Activated CD8-positive, alpha-beta memory T cell treated with anti-CD3 and anti-CD28 coated beads, Interleukin-2, amount 50 U/mL, for 24 hours (primary cell): ENCODE results near the gene ERC1.
"Not testable (repeated sequence)": the region's sequence is repeated elsewhere in the genome, so short reads cannot be mapped to it uniquely, and the experiment has no call there.

Experiments
- DNase-seq: peaks from one replicate; pipeline ENCODE4 v3.0.0-alpha.2; 2020; ENCODE audit errors: extremely low read depth

Gene ERC1

DNA sequence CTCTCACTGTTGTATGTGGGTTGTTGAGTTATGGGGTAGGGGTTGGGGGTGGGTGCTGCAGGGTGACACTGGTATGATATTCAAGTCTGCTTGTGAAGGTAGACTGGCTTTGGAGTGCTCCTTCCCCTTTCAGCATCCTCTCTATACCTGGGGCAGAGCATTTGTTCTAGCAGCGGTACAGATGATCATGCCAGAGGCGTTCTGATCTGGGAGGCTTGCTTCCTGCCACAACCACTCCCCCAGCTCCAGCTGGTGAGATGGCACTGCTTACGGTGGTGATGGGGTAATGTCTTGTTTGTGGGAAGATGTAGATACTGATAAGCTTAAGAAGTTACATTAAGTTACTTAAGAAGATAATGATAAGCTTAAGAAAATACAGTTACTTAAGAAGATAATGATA is 131.8 kb downstream of the ERC1 start:
- no peak for DNase-seq

DNA sequence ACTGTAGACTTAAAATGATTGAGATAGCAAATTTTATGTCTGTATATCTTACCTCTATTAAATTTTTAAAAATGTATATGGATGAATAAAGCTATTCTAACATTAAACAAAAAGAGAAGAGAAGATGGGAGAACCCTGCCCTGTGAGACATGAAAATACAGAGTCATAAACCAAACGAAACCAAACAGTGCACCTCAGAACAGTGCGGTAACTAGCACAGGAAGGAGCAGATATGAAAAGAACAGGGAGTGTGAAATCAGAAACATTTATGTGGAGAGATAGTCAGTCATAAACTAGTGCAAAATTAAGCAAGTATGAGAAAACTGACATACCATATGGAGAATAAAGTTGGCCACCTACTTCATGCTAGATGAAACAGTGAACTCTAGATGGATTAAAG is 135.1 kb downstream of the ERC1 start:
- no peak for DNase-seq

DNA sequence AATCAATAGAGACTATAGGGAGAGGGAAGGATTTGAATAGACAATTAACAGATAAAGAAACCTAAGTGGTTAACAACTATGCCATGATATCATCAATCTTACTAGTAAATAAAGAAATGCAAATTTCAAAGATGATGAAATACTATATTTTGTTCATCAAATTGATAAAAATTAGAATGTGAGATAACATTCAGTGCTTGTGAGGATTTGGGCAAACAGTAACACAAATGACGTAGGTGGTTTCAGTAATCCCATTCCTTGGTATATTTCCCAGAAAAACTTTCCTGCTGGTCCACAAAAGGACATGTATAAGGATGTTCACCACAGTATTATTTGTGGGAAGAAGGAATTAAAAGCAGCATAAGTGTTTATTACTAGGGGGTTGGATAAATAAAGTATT is 136.0 kb downstream of the ERC1 start:
- no peak for DNase-seq

DNA sequence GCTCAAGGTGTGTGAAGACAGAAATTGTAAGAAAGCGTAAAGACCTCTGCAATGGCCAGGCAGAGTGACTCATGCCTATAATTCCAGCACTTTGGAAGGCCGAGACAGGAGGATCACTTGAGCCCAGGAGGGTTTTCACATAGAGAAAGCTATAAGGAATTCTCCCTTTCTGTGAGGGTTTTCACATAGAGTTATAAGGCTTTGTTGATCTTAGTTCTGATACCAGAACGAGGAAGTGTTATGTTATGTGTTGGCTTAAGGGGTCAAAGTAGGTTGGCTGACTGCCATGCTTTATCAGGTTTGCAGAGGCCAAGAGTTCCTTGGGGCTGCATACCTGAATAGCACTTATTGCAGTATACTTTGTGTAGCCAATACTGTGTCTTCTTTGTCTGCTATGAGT is 139.1 kb downstream of the ERC1 start:
- DNase-seq = no peak

DNA sequence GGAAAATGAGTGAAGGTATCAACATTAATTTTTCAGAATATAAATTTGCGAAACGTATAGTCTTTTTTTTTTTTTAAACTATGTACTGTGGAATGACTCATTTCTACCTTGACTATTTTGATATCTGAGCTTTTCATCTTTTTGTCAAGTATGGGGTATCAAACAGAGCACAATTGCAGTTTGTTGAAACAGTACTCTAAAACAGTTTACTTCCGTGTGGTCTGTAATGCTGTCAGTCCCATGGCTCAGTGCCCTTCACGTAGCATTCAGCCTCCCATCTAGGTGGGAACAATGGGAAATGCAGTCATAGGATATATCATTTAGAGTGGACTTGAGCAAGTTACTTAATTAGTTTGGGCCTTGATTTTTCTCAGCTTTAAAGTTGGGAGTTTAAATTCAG is 139.5 kb downstream of the ERC1 start:
- DNase-seq = no peak

DNA sequence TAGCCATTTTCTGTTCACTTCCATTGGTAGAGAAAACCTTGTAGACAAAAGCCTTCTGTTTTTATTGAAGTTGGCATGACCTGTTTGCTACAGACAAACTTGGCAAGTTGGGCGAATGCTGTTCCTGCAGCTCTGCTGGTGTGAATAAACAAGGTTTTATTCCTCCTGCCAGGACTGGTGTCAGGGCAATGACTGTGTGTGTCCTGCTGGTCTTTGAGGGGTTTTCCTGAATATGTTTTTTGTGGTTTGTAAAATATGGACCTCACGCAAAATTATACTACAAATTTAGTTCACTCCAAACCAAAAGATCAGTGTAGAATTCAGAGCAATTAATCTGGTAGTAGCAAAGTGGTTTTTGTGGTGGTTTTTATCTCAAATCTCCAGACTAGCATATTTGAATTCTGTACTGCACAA is 140.8 kb downstream of the ERC1 start:
- DNase-seq = no peak

DNA sequence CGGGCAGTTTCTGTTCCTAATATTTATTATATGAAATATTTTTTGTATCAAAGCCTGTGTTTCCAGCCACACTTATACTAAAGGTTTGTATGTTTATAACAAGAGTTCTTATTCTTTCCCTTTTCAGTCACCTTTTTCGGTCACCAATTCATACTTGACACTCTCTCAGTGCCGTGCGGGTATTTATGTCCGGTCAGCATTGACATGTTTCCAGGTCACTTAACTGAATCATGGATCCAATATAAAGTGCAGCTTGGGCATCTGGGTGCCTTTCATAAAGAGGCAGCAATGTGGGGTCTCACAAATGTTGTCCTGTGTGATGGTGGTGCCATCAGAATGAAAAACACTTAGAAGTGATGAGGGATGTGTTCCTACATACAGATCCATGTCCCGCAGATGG is 141.3 kb downstream of the ERC1 start:
- DNase-seq = no peak

DNA sequence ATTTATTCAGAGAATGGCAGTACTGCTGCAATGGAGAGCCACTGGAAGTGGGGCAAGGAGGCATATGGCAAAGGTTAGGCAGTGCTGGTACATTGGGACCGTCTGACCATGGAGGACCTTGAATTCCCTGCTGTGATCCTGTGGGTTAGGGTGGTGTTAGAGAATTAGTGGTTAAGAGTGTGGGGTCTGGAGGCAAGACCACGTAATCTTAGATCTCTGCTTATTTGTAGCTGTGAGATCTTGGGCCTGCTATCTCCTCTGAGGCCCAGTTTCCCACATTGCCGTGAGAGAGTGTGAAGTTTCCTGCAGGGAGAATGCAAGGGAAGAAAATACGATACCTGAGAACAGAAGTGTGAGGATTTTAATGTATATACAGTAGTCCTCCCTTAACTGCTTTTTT is 147.7 kb downstream of the ERC1 start:
- DNase-seq = no peak

DNA sequence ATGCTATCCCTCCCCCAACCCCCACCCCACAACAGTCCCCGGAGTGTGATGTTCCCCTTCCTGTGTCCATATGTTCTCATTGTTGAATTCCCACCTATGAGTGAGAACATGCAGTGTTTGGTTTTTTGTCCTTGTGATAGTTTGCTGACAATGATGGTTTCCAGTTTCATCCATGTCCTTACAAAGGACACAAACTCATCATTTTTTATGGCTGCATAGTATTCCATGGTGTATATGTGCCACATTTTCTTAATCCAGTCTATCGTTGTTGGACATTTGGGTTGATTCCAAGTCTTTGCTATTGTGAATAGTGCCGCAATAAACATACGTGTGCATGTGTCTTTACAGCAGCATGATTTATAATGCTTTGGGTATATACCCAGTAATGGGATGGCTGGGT is 155.7 kb downstream of the ERC1 start:
- not testable (repeated sequence) for DNase-seq

DNA sequence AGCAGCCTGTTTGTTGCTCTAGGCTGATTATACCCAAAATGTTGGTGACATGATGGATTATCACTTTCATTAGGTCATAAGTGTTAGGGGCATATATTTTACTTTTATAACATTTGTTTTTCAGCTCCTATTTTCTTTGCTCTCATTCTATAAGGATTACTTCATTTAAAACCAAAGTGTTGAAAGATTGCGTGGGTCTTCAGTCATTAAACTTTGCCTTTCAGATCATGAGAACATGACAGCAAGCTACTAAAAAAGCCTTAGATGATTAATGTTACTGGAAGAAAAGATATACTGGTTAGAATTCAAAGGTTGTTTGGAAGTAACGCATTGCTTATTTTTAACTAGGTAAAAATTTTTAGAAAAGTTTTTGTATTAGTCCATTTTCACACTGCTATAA is 156.8 kb downstream of the ERC1 start:
- DNase-seq = no peak

DNA sequence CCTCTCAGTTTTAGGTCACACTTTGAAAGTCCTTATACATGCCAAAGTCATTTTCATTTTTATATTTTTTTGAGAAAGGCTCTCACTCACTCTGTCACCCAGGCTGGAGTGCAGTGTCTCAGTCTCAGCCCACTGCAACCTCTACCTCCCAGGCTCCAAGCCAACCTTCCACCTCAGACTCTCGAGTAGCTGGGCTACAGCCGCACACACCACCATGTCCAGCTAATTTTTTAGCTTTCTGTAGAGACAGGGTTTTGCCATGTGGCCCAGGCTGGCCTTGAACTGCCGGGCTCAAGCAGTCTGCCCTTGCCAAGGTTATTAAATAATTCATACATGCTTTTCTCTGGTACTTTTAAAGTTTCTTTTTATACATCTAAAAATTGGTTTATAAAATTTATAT is 166.0 kb downstream of the ERC1 start:
- no peak for DNase-seq

DNA sequence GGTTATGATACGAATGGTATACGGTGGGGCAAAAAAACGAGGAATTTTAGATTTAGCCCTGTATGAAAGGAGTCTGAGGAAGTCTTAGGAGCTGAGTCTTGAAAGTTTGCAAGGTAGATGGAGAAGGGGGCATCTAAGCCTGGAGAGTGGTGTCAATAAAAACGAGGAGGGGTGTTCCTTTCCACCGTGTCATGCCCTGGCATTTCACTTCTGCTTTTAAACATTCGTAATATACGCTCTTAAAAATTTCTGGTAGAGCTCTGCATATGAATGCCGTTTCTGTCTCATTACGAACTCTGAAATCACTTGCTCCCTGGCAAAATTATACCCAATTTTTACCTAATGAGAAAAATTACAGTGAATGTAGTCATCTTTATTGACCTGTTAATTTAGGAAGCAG is 170.2 kb downstream of the ERC1 start:
- DNase-seq = no peak

DNA sequence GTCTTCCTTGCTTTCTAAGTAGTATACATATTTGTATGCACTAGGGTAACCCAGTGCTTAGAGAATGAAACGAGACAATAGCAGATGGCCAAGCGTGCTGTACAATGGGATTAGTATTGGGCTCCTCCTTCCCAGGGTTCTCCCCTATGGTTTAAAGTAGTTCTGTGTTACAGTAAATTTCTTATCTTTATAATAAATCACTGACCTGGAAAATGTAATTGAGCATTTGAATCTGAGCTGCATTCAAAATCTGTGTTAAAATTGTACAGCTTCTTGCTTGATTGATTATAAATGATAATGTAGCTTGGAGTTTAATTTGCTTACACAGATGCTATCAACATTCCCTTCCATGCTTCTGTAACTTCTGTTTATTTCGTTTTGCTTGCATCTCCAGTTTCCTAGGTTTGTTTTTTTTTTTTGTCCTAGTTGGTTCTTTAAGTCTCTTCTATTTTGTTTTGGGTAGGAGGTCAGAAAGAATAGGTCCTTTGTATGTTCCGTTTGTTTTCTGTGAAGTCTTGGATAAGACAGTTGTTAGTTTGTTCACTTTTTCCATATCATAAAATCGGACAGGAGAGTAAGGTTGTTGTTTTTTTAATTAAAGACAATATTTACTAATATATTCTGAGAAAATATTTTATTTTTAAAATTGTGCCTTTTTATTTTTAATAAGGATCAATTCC is 171.2 kb downstream of the ERC1 start:
- DNase-seq = no peak

DNA sequence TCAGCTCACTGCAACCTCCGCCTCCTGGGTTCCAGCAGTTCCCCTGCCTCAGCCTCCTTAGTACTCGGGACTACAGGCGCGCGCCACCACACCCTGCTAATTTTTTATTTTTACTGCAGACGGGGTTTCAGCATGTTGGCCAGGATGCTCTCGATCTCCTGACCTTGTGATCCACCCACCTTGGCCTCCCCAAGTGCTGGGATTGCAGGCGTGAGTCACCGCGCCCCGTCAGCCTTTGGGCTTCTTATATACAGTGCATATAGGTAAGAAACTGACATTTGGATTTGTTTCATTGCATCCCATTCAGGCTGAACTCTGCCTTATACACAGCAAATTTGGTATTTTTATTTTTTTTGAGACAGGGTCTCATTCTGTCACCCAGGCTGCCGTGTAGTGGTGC is 176.8 kb downstream of the ERC1 start:
- no peak for DNase-seq

DNA sequence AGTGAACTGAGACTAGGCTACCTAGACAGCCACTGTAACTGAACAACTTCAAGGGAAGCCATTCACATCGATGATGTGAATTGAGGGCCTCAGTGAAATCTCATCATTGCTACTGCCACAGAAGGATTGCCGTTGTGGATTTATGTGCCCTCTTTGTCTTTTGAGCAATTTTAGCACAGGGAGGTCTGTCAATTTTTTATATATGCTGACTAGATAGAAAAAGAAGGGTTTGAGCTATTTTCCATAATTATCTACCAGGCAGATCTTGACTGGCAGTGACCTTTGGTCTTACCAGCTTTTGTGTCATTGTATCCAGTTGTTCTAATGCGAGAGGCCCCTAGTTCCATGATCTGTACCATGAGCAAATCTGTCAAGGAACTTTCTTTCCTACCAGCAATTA is 179.4 kb downstream of the ERC1 start:
- no peak for DNase-seq

DNA sequence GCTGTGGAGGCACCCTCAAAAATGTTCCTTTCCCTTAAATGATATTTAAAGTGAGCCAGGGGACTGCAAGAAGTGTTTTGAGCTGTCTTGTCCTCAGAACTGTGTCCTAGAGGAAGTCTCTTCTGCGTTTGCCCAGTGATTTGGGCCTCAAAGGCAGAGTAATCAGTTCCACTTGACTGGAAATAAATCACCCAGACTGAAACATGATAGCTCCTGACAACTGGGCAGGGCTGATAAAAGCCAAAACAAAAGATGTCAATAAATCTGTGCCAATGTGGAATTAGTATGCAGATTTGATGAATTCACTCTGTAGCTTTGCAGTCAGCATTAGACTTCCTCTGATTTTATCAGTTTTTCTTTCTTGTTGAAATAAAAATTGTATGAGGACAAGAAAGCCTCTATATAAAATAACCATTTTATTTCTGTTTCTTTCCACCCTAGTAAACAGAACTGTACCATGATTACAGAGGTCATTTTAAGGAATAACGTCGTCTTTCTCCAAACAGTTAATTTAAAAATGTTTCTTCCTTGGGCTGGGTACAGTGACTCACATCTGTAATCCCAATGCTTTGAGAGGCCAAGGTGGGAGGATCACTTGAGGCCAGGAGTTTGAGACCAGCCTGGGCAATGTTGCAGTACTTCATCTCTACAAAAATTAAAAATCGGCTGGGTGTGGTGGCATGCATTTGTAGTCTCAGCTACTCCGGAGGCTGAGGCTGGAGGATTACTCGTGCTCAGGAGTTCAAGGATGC is 180.8 kb downstream of the ERC1 start:
- no peak for DNase-seq

DNA sequence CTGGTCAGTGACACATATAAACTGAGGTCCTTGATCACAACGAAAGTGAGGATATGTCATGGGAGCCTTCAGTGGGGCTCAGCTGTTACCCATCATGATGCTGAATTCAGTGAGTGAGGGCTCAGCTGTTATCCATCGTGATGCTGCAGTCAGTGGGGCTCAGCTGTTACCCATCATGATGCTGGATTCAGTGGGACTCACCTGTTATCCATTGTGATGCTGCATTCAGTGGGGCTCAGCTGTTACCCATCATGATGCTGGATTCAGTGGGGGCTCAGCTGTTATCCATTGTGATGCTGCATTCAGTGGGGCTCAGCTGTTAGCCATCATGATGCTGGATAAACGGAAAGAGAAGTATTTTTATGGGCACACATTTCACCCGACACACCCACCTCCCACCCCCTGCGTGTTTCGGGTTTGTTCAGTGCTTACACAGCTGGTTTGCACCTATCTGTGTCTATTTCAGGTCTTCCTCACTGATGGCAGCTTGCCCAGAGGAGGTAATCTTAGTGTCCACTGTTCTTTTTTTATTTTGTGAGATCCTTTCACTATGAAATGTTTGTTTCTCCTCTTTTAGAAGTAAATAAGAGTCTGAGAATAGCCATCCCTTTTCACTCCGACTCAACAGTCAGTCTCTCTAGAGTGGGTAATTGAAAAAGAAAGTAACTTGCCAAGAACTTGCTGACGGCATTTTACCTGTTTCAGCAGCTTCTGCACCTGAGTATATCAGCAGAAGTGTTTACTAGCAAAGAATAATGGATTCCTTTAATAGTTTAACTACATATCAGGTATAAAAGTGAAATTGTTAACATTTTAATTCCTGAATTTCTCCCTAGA is 183.0 kb downstream of the ERC1 start:
- DNase-seq = no peak

DNA sequence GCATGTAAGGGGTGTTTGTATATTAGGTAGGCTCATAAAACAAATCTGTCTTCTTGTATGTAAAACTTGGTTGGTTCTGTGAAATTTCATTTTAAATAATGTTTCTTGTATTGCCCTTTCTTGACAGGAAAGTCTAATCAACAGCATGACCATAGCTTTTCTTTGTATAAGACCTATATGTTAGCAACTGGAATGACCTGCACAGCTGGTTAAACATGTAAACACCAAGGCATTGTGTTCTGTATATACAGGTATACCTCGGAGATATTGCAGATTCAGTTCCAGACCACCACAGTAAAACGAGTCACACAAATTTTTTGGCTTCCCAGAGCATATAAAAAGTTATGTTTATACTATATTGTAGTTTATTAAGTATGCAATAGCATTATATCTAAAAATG is 183.6 kb downstream of the ERC1 start:
- DNase-seq = no peak

DNA sequence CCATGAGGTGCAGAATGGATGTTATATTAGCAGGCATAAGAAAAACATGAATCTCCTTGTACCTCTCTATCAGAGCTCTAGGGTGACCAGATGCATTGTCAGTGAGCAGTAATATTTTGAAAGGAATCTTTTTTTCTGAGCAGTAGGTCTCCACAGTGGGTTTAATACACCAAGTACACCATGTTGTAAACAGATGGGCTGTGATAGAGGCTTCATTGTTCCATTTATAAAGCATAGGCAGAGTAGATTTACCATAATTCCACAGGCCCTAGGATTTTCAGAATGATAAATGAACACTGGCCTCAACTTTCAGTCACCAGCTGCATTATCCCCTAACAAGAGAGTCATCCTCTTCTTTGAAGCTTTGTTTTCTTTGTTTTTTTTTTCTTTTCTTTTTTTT is 185.2 kb downstream of the ERC1 start:
- DNase-seq = no peak

DNA sequence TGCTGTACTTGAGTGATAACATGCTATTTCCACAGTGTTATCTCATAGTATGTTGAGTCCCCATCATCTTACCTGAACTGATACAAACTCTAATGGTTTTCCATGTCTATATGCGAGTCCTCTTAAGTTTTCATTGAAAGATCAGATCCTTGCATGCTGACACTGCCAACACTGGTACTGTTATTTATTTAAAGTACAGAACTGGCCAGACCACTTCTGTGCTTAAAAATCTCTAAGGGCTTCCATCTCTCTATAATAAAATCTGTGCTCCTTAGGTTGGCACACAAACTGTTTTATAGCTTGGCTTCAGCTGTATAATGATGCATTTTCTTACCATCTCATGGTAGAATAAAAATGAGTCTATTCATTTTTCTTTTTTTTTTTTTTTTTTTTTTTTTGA is 188.1 kb downstream of the ERC1 start:
- no peak for DNase-seq

DNA sequence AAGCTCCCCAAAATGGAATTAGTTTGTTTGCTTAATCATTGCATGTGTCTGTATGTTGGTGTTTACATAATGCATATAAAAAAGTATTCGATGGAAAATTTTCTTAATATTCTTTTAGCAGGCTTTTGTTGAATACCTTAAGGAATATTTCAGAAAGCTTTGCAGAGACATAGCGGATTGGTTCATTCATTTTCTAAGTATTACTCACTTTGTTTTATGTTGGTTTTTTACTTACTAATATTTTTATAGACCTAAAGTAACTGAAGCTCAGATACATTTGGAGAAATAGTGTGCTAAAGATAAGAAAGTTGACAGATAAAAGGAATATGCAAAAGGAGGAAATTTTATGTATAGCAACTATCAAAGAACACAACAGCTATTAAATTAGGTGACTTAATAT is 191.0 kb downstream of the ERC1 start:
- DNase-seq = no peak

DNA sequence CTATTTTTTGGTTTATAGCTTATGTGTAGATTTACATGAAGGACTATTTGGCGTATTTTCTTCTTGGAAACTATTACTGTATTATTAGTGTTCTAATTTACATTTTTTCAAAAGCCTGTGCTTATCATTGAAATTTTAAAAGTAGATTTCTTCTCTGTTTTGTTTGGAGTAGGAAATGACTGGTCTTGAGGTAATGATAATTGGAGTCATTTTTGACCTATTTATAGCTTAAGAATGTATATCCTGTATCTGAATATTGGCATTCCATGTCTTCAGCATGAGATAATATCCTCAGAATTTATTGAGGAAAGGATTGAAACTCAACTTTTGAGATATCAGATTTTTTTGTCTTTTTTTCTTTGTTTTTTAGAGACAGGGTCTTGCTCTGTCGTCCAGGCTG is 193.4 kb downstream of the ERC1 start:
- DNase-seq = no peak
